Neuronal stem cell (in vitro differentiated cells): ENCODE data around the gene MOSPD2.

Experiments used
- DNase-seq: peaks from one replicate; pipeline ENCODE4 v3.0.0-alpha.2; 2013; ENCODE audit warnings: low spot score
- H2AFZ ChIP-seq: one replicate; pipeline ENCODE4 v1.6.1; 2013; ENCODE audit warnings: mild to moderate bottlenecking, low read length, inconsistent platforms
- H2AK5ac ChIP-seq: 2 replicates; pipeline ENCODE4 v1.6.1; 2013; ENCODE audit warnings: low read depth, mild to moderate bottlenecking, inconsistent platforms, low read length, moderate library complexity, mixed read lengths
- H2BK120ac ChIP-seq: 2 replicates; pipeline ENCODE4 v1.6.1; 2013; ENCODE audit warnings: low read depth, mild to moderate bottlenecking, inconsistent platforms, low read length, moderate library complexity, mixed read lengths
- H2BK12ac ChIP-seq: one replicate; pipeline ENCODE4 v1.6.1; 2013; ENCODE audit warnings: low read length, inconsistent platforms
- H2BK15ac ChIP-seq: 2 replicates; pipeline ENCODE4 v1.6.1; 2013; ENCODE audit warnings: mild to moderate bottlenecking, low read length, inconsistent platforms, mixed read lengths
- H2BK5ac ChIP-seq: one replicate; pipeline ENCODE4 v1.6.1; 2013; ENCODE audit warnings: inconsistent platforms, mild to moderate bottlenecking, low read length, moderate library complexity
- H3K14ac ChIP-seq: one replicate; pipeline ENCODE4 v1.6.1; 2013; ENCODE audit warnings: low read length, inconsistent platforms
- H3K18ac ChIP-seq: 2 replicates; pipeline ENCODE4 v1.6.1; 2013; ENCODE audit warnings: low read length, inconsistent platforms
- H3K23ac ChIP-seq: 2 replicates; pipeline ENCODE4 v1.6.1; 2013; ENCODE audit warnings: low read depth, mild to moderate bottlenecking, mixed read lengths, low read length, inconsistent platforms; ENCODE audit not compliant: poor library complexity
- H3K27ac ChIP-seq: replicated peaks from 3 replicates; pipeline ENCODE4 v1.5.1; 2013; ENCODE audit warnings: low read length, inconsistent platforms
- H3K27me3 ChIP-seq, 3 experiments: 2 replicates each; pipeline ENCODE4 v1.6.1; 2013; ENCODE audit warnings: low read length in 3 of 3, mild to moderate bottlenecking in 2 of 3, inconsistent platforms in 1 of 3, low read depth in 1 of 3, mixed read lengths in 1 of 3, moderate library complexity in 1 of 3; ENCODE audit not compliant: control insufficient read depth in 3 of 3, insufficient read depth in 3 of 3
- H3K36me3 ChIP-seq, 2 donors: replicated peaks in 1 of 2; 2 replicates each; pipeline ENCODE4 v1.6.1; 2013; ENCODE audit warnings: low read length in 2 of 2; ENCODE audit not compliant: control insufficient read depth in 2 of 2, insufficient read depth in 2 of 2
- H3K4ac ChIP-seq: 2 replicates; pipeline ENCODE4 v1.6.1; 2013; ENCODE audit warnings: inconsistent platforms, mild to moderate bottlenecking, low read length, moderate library complexity
- H3K4me1 ChIP-seq, 2 donors: 1 replicate in 1 of 2; 2 replicates in 1 of 2; pipeline ENCODE4 v1.6.1; 2013; ENCODE audit warnings: low read length in 2 of 2, low read depth in 1 of 2; ENCODE audit not compliant: control insufficient read depth in 2 of 2, insufficient read depth in 1 of 2
- H3K4me2 ChIP-seq: one replicate; pipeline ENCODE4 v1.6.1; 2013; ENCODE audit warnings: mild to moderate bottlenecking, low read length, inconsistent platforms; ENCODE audit not compliant: insufficient read depth, poor library complexity, severe bottlenecking
- H3K4me3 ChIP-seq, 2 donors: 2 replicates each; pipeline ENCODE4 v1.5.1; 2013; ENCODE audit warnings: low read length in 2 of 2, mild to moderate bottlenecking in 2 of 2, inconsistent platforms in 1 of 2, moderate library complexity in 1 of 2
- H3K79me1 ChIP-seq: one replicate; pipeline ENCODE4 v1.6.1; 2013; ENCODE audit warnings: low read depth, mild to moderate bottlenecking, inconsistent platforms, low read length, moderate library complexity
- H3K9ac ChIP-seq: one replicate; pipeline ENCODE4 v1.6.1; 2013; ENCODE audit warnings: mild to moderate bottlenecking, low read depth, low read length, inconsistent platforms; ENCODE audit not compliant: poor library complexity
- H3K9me3 ChIP-seq, 2 donors: replicated peaks in 1 of 2; 2 replicates each; pipeline versions ENCODE3 to v1.6.1; 2013; ENCODE audit warnings: low read length in 2 of 2, mild to moderate bottlenecking in 2 of 2, inconsistent platforms in 1 of 2, low read depth in 1 of 2, mixed read lengths in 1 of 2, moderate library complexity in 1 of 2; ENCODE audit not compliant: control insufficient read depth in 2 of 2, insufficient read depth in 1 of 2
- H4K8ac ChIP-seq: one replicate; pipeline ENCODE4 v1.6.1; 2013; ENCODE audit warnings: low read depth, mild to moderate bottlenecking, inconsistent platforms, low read length, moderate library complexity
- H4K91ac ChIP-seq: one replicate; pipeline ENCODE4 v1.6.1; 2013; ENCODE audit warnings: low read length, low read depth, mild to moderate bottlenecking, inconsistent platforms; ENCODE audit not compliant: poor library complexity
- WGBS, 2 donors: extraction: QIAGEN DNeasy Blood & Tissue Kit; methylation state at CpG; one replicate each; pipeline ENCODE4 v1.1.7; 2013; ENCODE audit warnings: missing lambda C conversion rate in 2 of 2, mixed read lengths in 1 of 2; ENCODE audit not compliant: insufficient read length in 2 of 2, insufficient replicate concordance in 1 of 2; ENCODE audit errors: extremely low coverage in 2 of 2; 5-methylcytosine and 5-hydroxymethylcytosine counted together

MOSPD2 gene

DNA sequence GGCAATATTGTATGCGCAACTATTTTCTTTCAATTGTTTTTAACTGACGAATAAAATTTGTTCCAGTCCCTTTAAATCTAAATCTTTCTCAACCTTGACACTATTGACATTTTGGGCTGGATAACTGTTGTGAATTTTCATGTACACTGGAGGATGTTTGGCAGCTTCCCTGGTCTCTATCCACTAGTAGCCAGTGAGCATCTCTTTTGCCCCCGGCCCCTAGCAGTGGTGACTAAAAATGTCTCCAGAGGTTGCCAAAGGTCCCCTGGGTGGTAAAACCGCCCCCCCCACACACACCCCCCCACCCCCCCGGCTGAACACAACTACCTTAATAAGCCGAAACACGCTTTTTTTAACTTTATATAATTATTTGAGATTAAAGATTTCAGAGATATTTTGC, 866 bp upstream of the MOSPD2 start:
- Histone ChIP-seq H3K18ac (no peak overlapping the region), H3K27me3 (no peaks in the 10 kb centered on the region), H3K36me3 (peaks cover 0 to 10% of the 10 kb centered on the region in 2 donors), H4K8ac (no peak overlapping the region), H3K9me3 (peaks cover 0 to 12% of the 10 kb centered on the region in 2 donors), H3K23ac (no peak overlapping the region), H3K79me1 (no peaks in the 10 kb centered on the region), H2AFZ (peak overlapping the region; percentile 89), H3K4me2 (no peak overlapping the region), H2BK15ac (no peak overlapping the region), H4K91ac (no peak overlapping the region), H2BK12ac (no peak overlapping the region), H3K27ac (no peak overlapping the region), H2BK120ac (no peak overlapping the region), H3K14ac (no peak overlapping the region), H2BK5ac (no peak overlapping the region), H3K4me1 (peaks cover 0 to 4% of the 10 kb centered on the region in 2 donors), H3K4me3 (peak overlapping the region in 1 of 2 donors; percentile 80), H3K4ac (no peak overlapping the region), H2AK5ac (no peak overlapping the region), H3K9ac (no peak overlapping the region)
- no peak for DNase-seq
- WGBS, 2 donors = no CpG with 5 or more reads among the region's 7 CpGs

DNA sequence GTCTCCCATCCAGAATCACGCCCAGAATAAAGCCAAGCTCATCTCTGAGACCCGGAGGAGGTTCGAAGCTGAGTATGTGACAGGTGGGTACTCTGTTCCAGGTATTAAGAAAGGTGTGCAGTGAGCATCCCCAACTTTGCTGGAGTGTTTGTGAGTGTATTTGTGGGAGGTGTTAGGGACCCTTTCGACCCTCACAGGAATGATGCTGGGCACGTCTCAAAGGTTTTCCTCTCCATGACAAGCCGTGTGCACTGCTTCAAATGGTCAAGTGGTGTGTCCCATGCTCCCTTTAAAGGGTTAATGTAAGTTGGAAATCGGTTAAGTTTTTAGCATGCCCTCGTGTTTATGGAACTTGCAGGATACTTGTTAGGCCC, 442 bp downstream of the MOSPD2 start:
- H2BK15ac ChIP-seq = no peak overlapping the region
- no peaks in the 10 kb centered on the region for H3K79me1 ChIP-seq
- H2AFZ ChIP-seq = peak overlapping the region; percentile 90

DNA sequence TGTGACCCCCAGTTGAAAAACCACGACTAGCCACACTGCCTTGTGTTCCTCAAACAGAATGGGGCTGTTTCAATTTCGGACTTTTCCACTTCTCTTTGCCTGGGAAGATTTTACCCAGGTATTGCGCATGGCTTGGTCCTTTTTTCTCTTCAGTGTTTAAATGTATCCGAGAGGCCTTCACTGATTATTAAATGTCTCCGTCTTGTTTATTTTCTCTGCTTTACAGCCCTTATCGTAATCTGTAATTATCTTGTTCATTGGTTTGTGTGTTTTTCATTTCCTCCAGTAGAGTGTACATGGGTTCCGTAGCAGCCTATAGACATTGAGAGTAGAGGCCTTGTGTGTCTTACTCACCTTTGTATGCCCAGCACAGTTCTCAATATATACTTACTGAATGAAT, 2.4 kb downstream of the MOSPD2 start:
- H2BK15ac ChIP-seq = no peak overlapping the region
- no peak for DNase-seq
- H3K9me3 ChIP-seq = no peaks in the 10 kb centered on the region
- H2AK5ac ChIP-seq = no peak overlapping the region
- H3K14ac ChIP-seq = no peak overlapping the region
- no CpG with 5 or more reads among the region's 7 CpGs for WGBS, 2 donors
- no peak overlapping the region for H2BK5ac ChIP-seq
- no peak overlapping the region for H3K23ac ChIP-seq
- no peak overlapping the region for H3K4me2 ChIP-seq
- no peak overlapping the region for H3K9ac ChIP-seq
- H4K8ac ChIP-seq = no peak overlapping the region
- no peak overlapping the region for H2BK12ac ChIP-seq
- no peak overlapping the region for H3K4ac ChIP-seq
- no peak overlapping the region for H2BK120ac ChIP-seq
- no peaks in the 10 kb centered on the region for H3K79me1 ChIP-seq
- H2AFZ ChIP-seq = no peak overlapping the region
- H3K36me3 ChIP-seq = no peaks in the 10 kb centered on the region
- peaks cover 0 to 4% of the 10 kb centered on the region in 2 donors for H3K4me1 ChIP-seq
- H3K18ac ChIP-seq = no peak overlapping the region
- no peak overlapping the region for H3K4me3 ChIP-seq
- no peak overlapping the region for H4K91ac ChIP-seq
- no peaks in the 10 kb centered on the region for H3K27me3 ChIP-seq
- no peak overlapping the region for H3K27ac ChIP-seq

More for the DNA sequence above, 442 bp downstream of the MOSPD2 start:
- Histone ChIP-seq H2BK120ac (no peak overlapping the region), H3K14ac (no peak overlapping the region), H3K18ac (peak overlapping the region; percentile 80), H4K91ac (no peak overlapping the region), H3K4me2 (peak overlapping the region; percentile 37), H2AK5ac (no peak overlapping the region), H3K4me3 (peak overlapping the region; percentile 54 to 96), H3K23ac (no peak overlapping the region), H3K4me1 (peaks cover 0 to 4% of the 10 kb centered on the region in 2 donors), H4K8ac (no peak overlapping the region), H2BK12ac (no peak overlapping the region), H3K27ac (peak overlapping the region; percentile 68), H2BK5ac (no peak overlapping the region), H3K9me3 (peaks cover 0 to under 1% of the 10 kb centered on the region in 2 donors), H3K27me3 (no peaks in the 10 kb centered on the region), H3K4ac (no peak overlapping the region), H3K9ac (peak overlapping the region; percentile 63), H3K36me3 (peaks cover 0 to 2% of the 10 kb centered on the region in 2 donors)
- DNase-seq = no peak
- no CpG with 5 or more reads among the region's 8 CpGs for WGBS, 2 donors

DNA sequence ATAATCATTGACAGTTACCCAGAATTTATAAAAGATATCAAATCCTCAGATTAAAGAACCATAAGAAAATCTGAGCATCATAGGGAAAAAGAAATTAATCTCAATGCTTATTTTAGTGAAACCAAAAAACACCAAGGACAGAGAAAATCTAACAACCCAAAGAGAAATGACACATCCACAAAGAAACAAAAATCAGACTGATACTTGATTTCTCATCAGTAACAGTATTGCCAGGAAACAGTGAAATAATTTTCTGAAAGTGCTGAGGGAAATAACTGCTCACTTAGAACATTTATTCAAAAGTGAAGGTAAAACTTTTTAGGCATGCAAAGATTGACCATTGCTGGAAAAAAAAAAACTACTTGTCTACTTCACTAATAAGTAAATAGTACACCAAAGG, 10.6 kb downstream of the MOSPD2 start:
- no peaks in the 10 kb centered on the region for H3K4me1 ChIP-seq
- no peak overlapping the region for H2BK12ac ChIP-seq
- no peak overlapping the region for H3K27ac ChIP-seq
- H3K27me3 ChIP-seq = no peaks in the 10 kb centered on the region
- no peak overlapping the region for H3K18ac ChIP-seq
- no peak overlapping the region for H3K14ac ChIP-seq
- no peak overlapping the region for H3K9ac ChIP-seq
- H2BK120ac ChIP-seq = no peak overlapping the region
- no peaks in the 10 kb centered on the region for H3K79me1 ChIP-seq
- H3K4ac ChIP-seq = no peak overlapping the region
- no peak overlapping the region for H2BK15ac ChIP-seq
- H3K4me2 ChIP-seq = no peak overlapping the region
- no peak overlapping the region for H3K4me3 ChIP-seq
- H3K9me3 ChIP-seq = no peaks in the 10 kb centered on the region
- H3K23ac ChIP-seq = no peak overlapping the region
- no peak overlapping the region for H2BK5ac ChIP-seq
- DNase-seq = no peak
- no peak overlapping the region for H2AK5ac ChIP-seq
- no peaks in the 10 kb centered on the region for H3K36me3 ChIP-seq
- H2AFZ ChIP-seq = no peak overlapping the region
- no peak overlapping the region for H4K8ac ChIP-seq
- no peak overlapping the region for H4K91ac ChIP-seq
